GM21619 (cell line): ENCODE results near the gene UBE2J1.

ENCODE experiments used
- ATAC-seq: cut with Tn5 transposase; IDR thresholded peaks from one replicate; pipeline ENCODE4 v1.9.1; 2021; ENCODE audit not compliant: unreplicated experiment

UBE2J1 gene

GRCh38 chr6:89368107-89368506, 15.6 kb upstream of the UBE2J1 start:
- ATAC-seq, result no peak

GRCh38 chr6:89364586-89364985, 12.1 kb upstream of the UBE2J1 start:
- ATAC-seq, result no peak

- ATAC-seq, result no peak
Observed at GRCh38 chr6:89361171-89361570, 8.6 kb upstream of the UBE2J1 start.

- ATAC-seq, result peak; percentile 44
Observed at GRCh38 chr6:89360415-89360999, 8.0 kb upstream of the UBE2J1 start.

- ATAC-seq, result no peak
Observed at GRCh38 chr6:89359561-89359960, 7.0 kb upstream of the UBE2J1 start.

- peak; percentile 48 for ATAC-seq
Observed at GRCh38 chr6:89357390-89357789, 4.9 kb upstream of the UBE2J1 start.

- ATAC-seq, result no peak
Observed at GRCh38 chr6:89356642-89357170, 4.2 kb upstream of the UBE2J1 start.

- no peak for ATAC-seq
Observed at GRCh38 chr6:89355511-89356194, 3.1 kb upstream of the UBE2J1 start.

- no peak for ATAC-seq
Observed at GRCh38 chr6:89353702-89354392, 1.3 kb upstream of the UBE2J1 start.

GRCh38 chr6:89353118-89353556, 615 bp upstream of the UBE2J1 start:
- ATAC-seq, result no peak

GRCh38 chr6:89351671-89352277, 748 bp downstream of the UBE2J1 start:
- ATAC-seq, result no peak

- peak; percentile 28 for ATAC-seq
Observed at GRCh38 chr6:89350281-89350966, 2.1 kb downstream of the UBE2J1 start.

GRCh38 chr6:89348372-89348771, 4.2 kb downstream of the UBE2J1 start:
- ATAC-seq, result no peak

- ATAC-seq, result no peak
Observed at GRCh38 chr6:89347825-89348224, 4.7 kb downstream of the UBE2J1 start.

GRCh38 chr6:89346433-89346832, 6.1 kb downstream of the UBE2J1 start:
- ATAC-seq, result no peak

GRCh38 chr6:89339565-89339964, 13.0 kb downstream of the UBE2J1 start:
- ATAC-seq, result no peak

- ATAC-seq, result no peak
Observed at GRCh38 chr6:89335164-89335563, 17.4 kb downstream of the UBE2J1 start.

GRCh38 chr6:89330910-89331309, 21.6 kb downstream of the UBE2J1 start:
- ATAC-seq, result no peak

GRCh38 chr6:89328976-89329375, 23.5 kb downstream of the UBE2J1 start:
- no peak for ATAC-seq

GRCh38 chr6:89324304-89324703, 28.2 kb downstream of the UBE2J1 start:
- no peak for ATAC-seq

- ATAC-seq, result no peak
Observed at GRCh38 chr6:89323511-89323971, 29.0 kb downstream of the UBE2J1 start.
